Measurements from ENCODE around the gene PRKAB1. TPM values are rescaled to one million over a fixed set of nuclear protein-coding genes. Genes with fewer than 3 reads are reported as not detected.

The PRKAB1 gene
- total and polyA plus RNA-seq, 7 donors: 9.0 to 16.7 (median 11.9) TPM

DNA sequence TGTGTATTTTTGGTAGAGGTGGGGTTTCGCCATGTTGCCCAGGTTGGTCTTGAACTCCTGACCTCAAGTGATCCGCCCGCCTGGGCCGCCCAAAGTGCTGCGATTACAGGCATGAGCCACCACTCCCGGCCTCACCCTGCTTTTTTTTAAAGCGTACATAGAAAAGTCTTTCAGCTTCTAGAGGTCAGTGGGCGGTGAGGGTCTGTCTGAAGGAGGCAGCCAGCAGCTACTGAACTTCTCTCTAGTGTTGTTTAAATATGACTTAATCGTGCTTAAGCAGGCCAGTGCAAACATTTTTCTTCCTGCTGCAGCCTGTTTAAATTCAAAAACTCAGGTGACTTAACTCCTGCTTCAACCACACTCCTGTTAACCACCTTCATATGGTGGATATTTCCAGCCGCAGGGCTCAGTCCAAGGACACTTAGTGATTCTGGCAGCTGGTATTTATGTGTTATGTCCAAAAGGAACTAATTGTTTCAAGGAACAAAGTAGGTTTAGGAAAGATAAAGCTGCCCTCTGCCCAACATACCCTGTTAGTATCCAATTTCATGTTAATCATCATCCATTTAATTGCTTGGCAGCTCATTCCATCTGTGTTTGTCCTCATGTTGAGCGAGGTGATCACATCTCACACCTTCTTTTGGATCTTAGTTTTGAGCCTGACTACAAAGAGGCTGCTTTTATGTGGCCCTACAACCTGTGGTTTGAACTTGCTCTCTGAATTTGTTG is 2.0 kb downstream of the PRKAB1 start:
- Histone ChIP-seq H3K4me3 (peak overlapping the region; percentile 24), H3K36me3 (ENCODE audit: insufficient read depth in 1 of 2, low read depth in 1 of 2) (peaks cover 15 to 53% of the 10 kb centered on the region in 2 donors), H3K9me3 (no peaks in the 10 kb centered on the region), H3K27me3 (ENCODE audit: insufficient read depth in 3 of 3, low read length in 2 of 3) (no peaks in the 10 kb centered on the region), H3K4me1 (peaks cover 28% of the 10 kb centered on the region), H3K27ac (peak overlapping the region; percentile 47)
- ATAC-seq: no peak
- TF ChIP-seq, protein P1, sequence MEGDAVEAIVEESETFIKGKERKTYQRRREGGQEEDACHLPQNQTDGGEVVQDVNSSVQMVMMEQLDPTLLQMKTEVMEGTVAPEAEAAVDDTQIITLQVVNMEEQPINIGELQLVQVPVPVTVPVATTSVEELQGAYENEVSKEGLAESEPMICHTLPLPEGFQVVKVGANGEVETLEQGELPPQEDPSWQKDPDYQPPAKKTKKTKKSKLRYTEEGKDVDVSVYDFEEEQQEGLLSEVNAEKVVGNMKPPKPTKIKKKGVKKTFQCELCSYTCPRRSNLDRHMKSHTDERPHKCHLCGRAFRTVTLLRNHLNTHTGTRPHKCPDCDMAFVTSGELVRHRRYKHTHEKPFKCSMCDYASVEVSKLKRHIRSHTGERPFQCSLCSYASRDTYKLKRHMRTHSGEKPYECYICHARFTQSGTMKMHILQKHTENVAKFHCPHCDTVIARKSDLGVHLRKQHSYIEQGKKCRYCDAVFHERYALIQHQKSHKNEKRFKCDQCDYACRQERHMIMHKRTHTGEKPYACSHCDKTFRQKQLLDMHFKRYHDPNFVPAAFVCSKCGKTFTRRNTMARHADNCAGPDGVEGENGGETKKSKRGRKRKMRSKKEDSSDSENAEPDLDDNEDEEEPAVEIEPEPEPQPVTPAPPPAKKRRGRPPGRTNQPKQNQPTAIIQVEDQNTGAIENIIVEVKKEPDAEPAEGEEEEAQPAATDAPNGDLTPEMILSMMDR (IDR thresholded peaks at IDR 0.05): no peak
- intact Hi-C loops (cut with DNase I): loop anchor here (5.0 to 10.0 kb wide), 4 partner anchors 78 to 228 kb away; partner anchors contain the start of gene TMEM233 (in 1 of the 2)
- 55 to 67% (median 64%) methylated on average over 11 of the region's 11 CpGs for WGBS, 3 donors
- no peak for DNase-seq

DNA sequence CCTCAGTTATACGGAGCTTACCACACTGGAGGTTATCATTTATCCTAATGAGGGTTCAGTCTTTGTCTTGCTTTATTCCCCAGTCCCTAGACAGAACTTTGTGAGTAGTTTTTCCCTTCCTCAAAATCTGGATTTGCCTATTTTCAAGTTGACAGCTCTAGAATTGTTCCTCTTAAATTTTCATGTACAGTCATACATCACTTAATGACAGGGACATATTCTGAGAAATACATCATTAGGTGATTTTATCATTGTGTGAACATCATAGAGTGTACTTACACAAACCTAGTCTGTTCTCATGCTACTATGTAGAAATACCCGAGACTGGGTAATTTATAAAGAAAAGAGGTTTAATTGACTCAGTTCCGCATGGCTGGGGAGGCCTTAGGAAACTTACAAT is 3.1 kb downstream of the PRKAB1 start:
- no peak for DNase-seq
- intact Hi-C loops (cut with DNase I): no loop called here
- Histone ChIP-seq H3K4me3 (no peak overlapping the region), H3K27ac (no peak overlapping the region), H3K9me3 (no peaks in the 10 kb centered on the region), H3K4me1 (peaks cover 28% of the 10 kb centered on the region), H3K27me3 (ENCODE audit: insufficient read depth in 3 of 3, low read length in 2 of 3) (no peaks in the 10 kb centered on the region), H3K36me3 (ENCODE audit: insufficient read depth in 1 of 2, low read depth in 1 of 2) (peaks cover 21 to 64% of the 10 kb centered on the region in 2 donors)
- ATAC-seq: no peak
- 81 to 89% (median 87%) methylated on average over 3 of the region's 3 CpGs for WGBS, 3 donors
- TF ChIP-seq, protein P1 (IDR thresholded peaks at IDR 0.05): no peak

GRCh38 chr12:119672194-119672593 is 4.3 kb downstream of the PRKAB1 start:
- Histone ChIP-seq H3K4me1 (peaks cover 24% of the 10 kb centered on the region), H3K4me3 (no peak overlapping the region), H3K27me3 (ENCODE audit: insufficient read depth in 3 of 3, low read length in 2 of 3) (no peaks in the 10 kb centered on the region), H3K9me3 (no peaks in the 10 kb centered on the region), H3K27ac (no peak overlapping the region), H3K36me3 (ENCODE audit: insufficient read depth in 1 of 2, low read depth in 1 of 2) (peaks cover 24 to 76% of the 10 kb centered on the region in 2 donors)
- ATAC-seq (no peak), DNase-seq (no peak)
- intact Hi-C loops (cut with DNase I): no loop called here
- 83 to 88% (median 88%) methylated on average over 8 of the region's 8 CpGs for WGBS, 3 donors
- TF ChIP-seq, protein P1 (IDR thresholded peaks at IDR 0.05): no peak

- Histone ChIP-seq H3K27me3 (ENCODE audit: insufficient read depth in 3 of 3, low read length in 2 of 3) (no peaks in the 10 kb centered on the region), H3K9me3 (no peaks in the 10 kb centered on the region), H3K27ac (peak overlapping the region; percentile 42), H3K36me3 (ENCODE audit: insufficient read depth in 1 of 2, low read depth in 1 of 2) (peaks cover 26 to 90% of the 10 kb centered on the region in 2 donors), H3K4me1 (peaks cover 21% of the 10 kb centered on the region), H3K4me3 (no peak overlapping the region)
- DNase-seq (no peak), ATAC-seq (peak in 3 of 4 donors; percentile 34 to 41 (median 34))
- intact Hi-C loops (cut with DNase I): no loop called here
- TF ChIP-seq, protein P1 (IDR thresholded peaks at IDR 0.05): no peak
- 68 to 77% (median 76%) methylated on average over 7 of the region's 7 CpGs for WGBS, 3 donors
Observed at GRCh38 chr12:119673634-119674033, 5.7 kb downstream of the PRKAB1 start.

Data from psoas muscle (tissue), 8 donors.